ENCODE measurements around the gene MAGI3.

Gene MAGI3

GRCh38 chr1:113429461-113430153 lies 39.3 kb downstream of the MAGI3 start:
- no peak for DNase-seq (ENCODE audit: low read depth)
- TF ChIP-seq CTCF (IDR thresholded peaks at IDR 0.05; ENCODE audit: control insufficient read depth, insufficient read depth, low read depth, low read length, missing control alignments): no peak
- no peak overlapping the region for H3K4me3 ChIP-seq (ENCODE audit: control insufficient read depth, low read depth, low read length)

- no peak overlapping the region for H3K4me3 ChIP-seq (ENCODE audit: control insufficient read depth, low read depth, low read length)
- no peak for TF ChIP-seq CTCF (IDR thresholded peaks at IDR 0.05; ENCODE audit: control insufficient read depth, insufficient read depth, low read depth, low read length, missing control alignments)
- no peak for DNase-seq (ENCODE audit: low read depth)
These were observed 42.9 kb downstream of the MAGI3 start for GRCh38 chr1:113433184-113433583.

DNA sequence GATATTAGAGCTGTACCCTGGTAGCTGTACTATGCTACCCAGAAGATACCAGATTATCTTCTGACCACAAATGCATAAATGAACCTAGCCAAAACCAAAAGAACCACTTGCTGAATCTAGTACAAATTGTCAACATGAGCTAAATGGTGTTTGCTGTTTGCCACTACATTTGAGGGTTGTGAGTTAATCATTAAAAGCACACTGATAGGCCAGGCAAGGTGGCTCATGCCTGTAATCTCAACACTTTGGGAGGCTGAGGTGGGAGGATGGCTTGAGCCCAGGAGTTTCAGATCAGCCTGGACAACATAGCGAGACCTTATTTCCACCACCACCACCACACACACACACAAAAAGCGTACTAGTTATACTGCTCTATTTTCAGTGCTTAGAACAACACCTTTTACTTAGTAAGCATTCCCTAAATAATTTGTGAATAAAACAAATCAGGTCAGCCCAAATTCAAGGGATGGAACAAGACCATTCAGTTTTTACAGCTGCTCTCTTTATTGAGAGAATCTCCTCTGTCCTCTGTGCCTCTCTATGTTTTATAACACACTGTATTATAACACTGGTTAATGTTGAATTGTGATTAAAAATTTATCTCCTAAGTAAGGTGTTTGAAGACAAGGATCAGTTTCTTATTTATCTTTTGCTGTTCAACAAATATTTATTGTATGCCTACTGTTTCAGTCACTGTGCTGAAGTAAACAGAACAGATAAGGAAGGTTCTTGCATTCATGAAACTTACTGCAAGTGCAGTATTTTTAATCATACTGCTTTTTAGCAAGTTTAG lies 44.0 kb downstream of the MAGI3 start:
- DNase-seq (ENCODE audit: low read depth): no peak
- no peak overlapping the region for H3K4me3 ChIP-seq (ENCODE audit: control insufficient read depth, low read depth, low read length)
- TF ChIP-seq CTCF (IDR thresholded peaks at IDR 0.05; ENCODE audit: control insufficient read depth, insufficient read depth, low read depth, low read length, missing control alignments): no peak

- no peak for TF ChIP-seq CTCF (IDR thresholded peaks at IDR 0.05; ENCODE audit: control insufficient read depth, insufficient read depth, low read depth, low read length, missing control alignments)
These were observed 44.5 kb downstream of the MAGI3 start for GRCh38 chr1:113434874-113435175.

DNA sequence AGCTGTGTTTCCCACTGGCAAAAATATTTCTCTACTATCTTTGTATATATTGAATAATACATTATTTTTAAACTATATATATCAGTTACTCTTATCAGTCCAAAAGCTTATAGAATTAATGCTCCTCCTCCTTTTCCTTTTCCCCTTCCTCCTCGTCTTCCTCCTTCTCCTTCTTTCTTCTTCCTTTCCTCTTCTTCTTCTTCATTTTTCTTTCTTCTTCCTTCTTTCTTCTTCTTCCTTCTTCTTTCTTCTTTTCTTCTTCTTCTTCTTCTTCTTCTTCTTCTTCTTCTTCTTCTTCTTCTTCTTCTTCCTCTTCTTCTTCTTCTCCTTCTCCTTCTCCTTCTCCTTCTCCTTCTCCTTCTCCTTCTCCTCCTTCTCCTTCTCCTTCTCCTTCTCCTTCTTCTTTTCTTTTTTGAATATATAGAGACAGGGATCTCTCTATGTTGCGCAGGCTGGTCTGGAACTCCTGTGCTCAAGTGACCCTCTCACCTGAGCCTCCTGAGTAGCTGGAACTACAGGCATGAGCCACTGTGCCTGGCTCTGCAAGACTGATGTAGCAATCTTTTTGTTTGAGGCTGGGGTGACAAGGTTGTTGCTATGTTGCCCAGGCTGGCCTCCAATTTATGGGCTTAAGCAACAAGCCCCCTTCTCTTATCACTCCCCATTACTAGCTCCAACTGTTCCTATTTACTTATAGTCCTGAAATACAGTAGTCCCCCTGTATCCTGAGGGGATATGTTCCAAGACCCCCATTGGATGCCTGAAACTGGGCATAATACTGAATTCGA lies 47.4 kb downstream of the MAGI3 start:
- no peak overlapping the region for H3K4me3 ChIP-seq (ENCODE audit: control insufficient read depth, low read depth, low read length)
- no peak for DNase-seq (ENCODE audit: low read depth)
- no peak for TF ChIP-seq CTCF (IDR thresholded peaks at IDR 0.05; ENCODE audit: control insufficient read depth, insufficient read depth, low read depth, low read length, missing control alignments)

More at GRCh38 chr1:113434874-113435175, 44.5 kb downstream of the MAGI3 start:
- H3K4me3 ChIP-seq (ENCODE audit: control insufficient read depth, low read depth, low read length): no peak overlapping the region
- no peak for DNase-seq (ENCODE audit: low read depth)

DNA sequence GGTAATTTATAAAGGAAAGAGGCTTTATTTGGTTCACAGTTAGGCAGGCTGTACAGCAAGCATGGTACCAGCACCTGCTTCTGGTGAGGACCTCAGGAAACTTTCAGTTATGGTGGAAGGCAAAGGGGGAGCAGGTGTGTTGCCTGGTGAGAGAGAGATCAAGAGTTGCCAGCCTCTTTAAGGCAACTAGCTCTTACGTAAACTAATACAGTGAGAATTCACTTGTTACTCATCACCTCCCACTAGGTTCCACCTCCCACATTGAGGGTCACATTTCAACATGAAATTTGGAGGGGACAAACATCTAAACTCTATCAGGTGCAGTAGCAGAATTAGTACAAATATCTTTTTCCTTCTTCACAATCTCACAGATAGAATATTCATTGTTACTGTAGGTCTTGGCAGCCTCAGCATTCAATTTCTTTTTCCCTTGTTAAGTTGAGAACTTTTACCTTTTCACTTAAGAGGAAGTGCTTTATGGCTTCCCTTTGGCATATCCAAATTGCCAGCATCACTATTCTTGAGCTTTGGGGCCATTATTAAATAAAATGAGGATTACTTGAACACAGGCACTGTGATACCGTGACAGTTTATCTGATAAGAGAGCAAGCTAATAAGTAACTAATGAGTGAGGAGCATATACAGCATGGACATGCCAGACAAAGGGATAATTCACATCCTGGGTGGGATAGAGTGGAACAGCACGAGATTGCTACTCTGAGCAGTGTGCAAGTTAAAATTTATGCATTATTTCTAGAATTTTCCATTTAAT lies 48.4 kb downstream of the MAGI3 start:
- TF ChIP-seq CTCF (IDR thresholded peaks at IDR 0.05; ENCODE audit: control insufficient read depth, insufficient read depth, low read depth, low read length, missing control alignments): no peak

More for the DNA sequence above, 48.4 kb downstream of the MAGI3 start:
- no peak overlapping the region for H3K4me3 ChIP-seq (ENCODE audit: control insufficient read depth, low read depth, low read length)
- DNase-seq (ENCODE audit: low read depth): no peak
